ENCODE results near the gene SMG7.

SMG7 gene

DNA sequence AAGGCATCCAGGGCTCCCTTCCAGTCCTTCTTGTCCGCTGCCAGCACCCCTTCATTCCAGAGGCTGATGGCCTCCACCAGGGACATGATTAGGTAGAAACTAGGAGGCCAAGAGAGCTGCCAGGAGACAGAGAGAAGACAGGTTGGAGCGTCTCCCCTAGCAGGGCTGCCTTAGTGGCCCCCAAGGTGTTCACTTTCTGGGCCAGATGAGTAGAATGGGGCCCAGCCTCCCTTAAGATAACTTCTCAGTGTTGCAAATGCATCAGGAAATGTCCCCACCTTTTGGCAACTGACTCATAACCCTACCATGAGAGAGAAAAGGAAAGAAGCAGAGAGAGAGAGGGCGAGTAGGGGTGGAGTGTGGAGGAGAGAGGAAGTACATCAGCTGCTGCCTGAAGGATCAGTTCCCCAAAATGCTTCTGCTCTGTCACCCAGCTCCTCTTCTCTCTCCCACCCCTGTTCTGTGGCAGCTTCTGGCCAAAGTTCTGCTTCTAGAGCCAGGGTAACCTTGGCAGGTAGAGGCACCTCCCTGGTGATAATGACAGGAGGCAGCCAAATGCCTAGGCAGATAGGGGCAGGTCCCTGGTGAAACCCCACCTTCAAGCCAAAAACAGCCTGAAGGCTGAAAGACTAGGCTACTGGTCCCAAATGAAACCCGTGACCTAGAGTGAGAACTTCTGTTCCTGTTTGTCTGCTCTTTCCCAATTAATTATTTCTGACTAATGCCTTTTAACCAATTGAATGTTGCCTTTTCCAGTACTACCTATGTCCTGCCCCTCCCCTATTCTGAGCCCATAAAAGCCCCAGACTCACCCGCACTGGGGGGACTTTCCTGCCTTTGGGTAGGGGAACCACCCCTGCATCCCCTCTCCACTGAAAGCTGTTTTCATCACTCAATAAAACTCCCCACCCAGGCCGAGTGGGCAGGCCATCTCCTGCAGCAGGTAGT is 118.2 kb downstream of the SMG7 start, which contains the start of gene NCF2:
NCF2 (minus strand) TSS at position 216 of the 948 bp plus-strand sequence; CDS start at position 86, 130 bp downstream.
- no peak for DNase-seq (ENCODE audit: low read depth in 2 of 2)

DNA sequence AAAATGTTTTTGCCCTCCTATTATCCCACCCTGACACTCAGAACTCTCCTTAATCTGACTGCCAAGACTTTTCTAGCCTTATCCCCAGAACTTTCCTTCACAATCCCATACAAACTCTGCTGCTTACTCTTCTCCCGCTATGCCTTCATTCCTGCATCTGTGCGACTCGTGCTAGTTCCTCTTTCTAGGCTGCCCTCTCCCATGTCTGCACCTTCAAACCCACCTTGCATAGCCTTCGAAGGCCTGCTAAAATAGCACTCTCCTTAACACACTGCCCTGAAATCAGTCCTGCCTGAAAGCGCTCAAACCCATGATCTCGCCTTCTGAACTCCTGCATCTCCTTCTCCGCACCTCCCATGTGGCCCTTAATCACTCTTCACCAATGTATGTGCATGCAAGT is 120.4 kb downstream of the SMG7 start:
- no peak for DNase-seq (ENCODE audit: low read depth in 2 of 2)

DNA sequence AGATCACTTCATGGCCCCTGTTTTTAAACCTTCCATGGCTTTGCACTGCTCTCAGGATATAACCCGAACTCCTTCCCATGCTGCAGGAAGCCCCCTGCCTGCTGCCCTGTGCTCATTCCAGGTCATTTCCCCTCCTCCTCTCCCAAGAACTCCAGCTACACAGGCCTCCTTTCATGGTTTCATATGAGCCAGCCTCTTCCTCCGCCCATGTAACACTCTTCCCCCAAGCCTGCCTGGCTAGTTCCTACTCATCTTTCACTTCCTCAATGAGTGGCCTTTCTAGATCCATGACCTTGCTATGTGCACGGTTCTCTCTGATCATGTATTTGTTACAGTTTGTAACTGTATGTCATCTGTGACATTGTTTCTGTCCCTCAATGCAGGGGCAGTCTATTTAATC is 121.1 kb downstream of the SMG7 start:
- DNase-seq (ENCODE audit: low read depth in 2 of 2), result no peak

DNA sequence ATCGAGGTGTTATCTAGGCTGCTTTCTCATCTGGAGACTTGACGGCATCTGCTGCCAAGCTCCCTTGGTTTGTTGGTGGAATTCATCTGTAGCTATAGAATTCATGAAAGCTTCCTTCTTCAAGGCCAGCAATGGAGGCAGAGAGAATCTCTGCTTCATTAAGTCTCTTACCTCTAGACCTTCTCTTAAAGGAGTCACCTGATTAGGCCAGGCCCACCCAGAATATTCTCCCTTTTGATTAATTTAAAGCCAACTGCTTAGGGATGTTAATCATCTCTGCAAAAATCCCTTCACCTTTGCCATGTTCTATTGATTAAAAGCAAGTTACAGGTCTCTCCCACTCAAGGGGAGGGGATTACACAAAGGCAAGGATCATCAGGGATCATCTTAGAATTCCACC is 123.2 kb downstream of the SMG7 start:
- no peak for DNase-seq (ENCODE audit: low read depth in 2 of 2)

DNA sequence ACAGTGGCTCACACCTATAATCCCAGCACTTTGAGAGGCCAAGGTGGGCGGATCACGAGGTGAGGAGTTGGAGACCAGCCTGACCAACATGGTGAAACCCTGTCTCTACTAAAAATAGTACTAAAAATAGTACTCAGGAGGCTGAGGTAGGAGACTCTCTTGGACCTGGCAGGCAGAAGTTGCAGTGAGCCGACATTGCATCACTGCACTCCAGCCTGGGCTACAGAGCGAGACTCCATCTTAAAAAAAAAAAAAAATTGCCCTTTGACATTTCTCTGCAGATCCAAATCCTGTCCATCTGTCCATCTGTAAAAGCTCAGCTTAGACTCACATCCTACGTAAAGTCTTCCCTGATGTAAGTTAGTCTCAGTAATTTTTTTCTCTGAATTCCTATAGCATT is 124.2 kb downstream of the SMG7 start:
- DNase-seq (ENCODE audit: low read depth in 2 of 2), result no peak

DNA sequence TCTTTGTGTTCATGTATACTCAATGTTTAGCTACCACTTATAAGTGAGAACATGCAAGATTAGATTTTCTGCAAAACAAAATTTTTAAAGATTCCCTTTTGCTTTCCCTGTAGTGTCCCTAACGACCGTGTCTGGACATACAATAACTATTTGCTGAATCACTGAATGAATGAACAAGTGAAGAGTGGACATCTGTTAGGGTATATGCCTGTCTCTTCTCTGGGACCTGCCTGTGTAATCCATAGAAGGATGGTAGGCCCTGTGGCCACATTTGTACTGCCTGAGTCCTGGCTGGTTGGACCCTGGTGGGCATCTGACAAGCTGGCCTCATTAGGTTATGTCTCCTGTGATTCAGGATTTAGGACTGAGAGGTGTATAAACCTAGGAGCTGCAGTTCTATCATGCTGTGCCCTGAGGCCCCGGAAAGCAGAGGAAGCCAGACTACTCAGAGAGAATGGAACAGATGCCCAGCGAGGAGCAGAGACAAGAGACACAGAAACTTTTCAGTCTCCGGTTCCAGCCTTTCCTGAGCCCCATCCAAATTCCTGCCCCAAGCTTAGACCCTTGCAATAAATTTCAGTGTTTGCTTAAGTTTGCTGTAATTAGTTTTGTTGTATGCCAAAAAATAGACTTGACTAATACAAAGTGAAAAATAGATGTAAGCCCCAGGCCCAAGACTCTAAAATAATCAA is 125.5 kb downstream of the SMG7 start:
- DNase-seq (ENCODE audit: low read depth in 2 of 2), result no peak

DNA sequence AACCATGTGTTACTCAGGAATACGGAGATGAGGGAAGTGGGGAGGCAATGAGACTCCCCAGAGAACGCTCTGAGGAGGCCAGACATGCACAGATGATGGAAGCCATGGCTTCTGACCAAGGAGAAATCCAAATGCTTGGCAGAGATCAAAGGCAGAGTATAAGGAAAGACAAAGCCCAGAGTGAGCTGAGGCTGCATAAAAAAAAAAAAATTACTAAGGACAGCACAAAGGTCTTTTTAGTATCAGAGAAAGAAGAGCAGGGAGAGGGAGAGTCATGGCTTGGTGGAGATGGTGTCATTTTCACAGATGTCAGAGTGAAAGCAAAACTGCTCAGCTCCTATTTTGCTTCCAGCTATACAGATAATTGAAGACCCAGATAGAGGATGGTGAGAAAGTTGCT is 126.1 kb downstream of the SMG7 start:
- no peak for DNase-seq (ENCODE audit: low read depth in 2 of 2)

DNA sequence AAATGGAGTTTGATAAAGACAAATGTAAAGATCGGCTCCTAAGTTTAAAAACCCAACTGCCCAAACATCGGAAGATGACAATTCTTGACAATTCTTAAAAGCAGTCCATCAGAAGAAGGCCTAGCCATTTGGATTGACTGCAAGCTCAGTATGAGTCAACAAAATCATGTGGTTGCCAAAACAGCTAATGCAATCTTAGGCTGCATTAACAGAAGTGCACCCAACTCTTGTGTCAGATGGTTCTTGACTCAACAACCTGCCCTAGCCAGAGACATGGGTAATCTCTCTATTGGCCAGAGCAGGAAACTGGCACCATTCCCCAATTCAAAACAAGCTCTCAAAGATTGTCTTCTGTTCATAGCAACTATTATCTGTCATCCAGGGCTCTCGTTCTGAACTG is 127.8 kb downstream of the SMG7 start:
- DNase-seq (ENCODE audit: low read depth in 2 of 2), result no peak

DNA sequence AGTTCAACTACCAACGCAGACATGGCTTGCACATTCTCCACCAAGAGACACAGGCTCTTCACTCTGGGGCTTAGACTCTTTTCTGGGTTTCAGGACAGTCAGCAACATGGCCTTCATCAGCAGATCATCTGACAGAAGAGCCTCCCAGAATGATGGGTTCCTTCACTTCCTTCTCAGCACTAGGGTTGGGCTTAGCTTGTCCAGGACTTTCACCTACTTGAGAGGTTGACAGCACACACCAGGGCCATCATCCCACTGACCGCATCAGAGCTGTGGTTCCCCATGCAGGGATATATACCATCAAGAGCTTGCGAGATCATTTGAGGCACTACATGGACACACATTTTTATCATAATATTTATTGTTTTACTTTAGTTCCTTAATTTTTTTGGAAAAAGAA is 128.3 kb downstream of the SMG7 start:
- DNase-seq (ENCODE audit: low read depth in 2 of 2), result no peak

DNA sequence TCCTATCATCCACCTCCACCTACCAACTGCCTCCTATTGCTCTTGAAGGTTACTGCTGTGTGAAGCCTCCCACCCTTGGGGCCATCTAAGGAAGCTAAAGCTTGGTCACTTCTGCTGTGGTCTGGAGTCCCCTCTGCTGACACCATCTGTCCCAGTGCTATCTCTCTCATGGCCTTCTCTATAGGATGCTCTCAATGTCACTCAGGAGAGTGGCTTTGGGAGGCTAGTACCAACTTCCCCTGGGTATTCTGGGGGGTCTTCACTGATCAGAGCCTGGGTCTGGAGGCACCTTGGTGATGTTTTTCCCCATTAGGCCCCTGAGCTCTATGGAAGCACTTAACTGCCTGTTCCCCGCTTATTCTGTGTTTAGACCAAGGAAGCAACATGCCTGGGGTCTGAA is 130.2 kb downstream of the SMG7 start:
- DNase-seq (ENCODE audit: low read depth in 2 of 2), result no peak

Measured in activated CD8-positive, alpha-beta memory T cell treated with anti-CD3 and anti-CD28 coated beads for 4 hours (primary cell).